GM12878 (cell line): ENCODE data around the gene WDR77. TPM values are rescaled to one million over a fixed set of nuclear protein-coding genes. Genes with fewer than 3 reads are reported as not detected.

ENCODE experiments used
- ATAC-seq: fragments of 200-7000 bp; cut with Tn5 transposase; 3 replicates; pipeline ENCODE4 v1.9.1; 2020; ENCODE audit warnings: mild to moderate bottlenecking, moderate library complexity
- BruUV-seq: library from RNA; stranded (reverse); fragments of 400-500 nt; replicated peaks from 2 replicates; lab custom pipeline; 2021; lab: Mats Ljungman, UMichigan
- CTCF ChIA-PET: fragments of 300-600 bp; sonication (Branson Sonifier 250); formaldehyde crosslinking; extraction: SDS; loops from one replicate; lab custom pipeline; 2021; ENCODE audit warnings: inconsistent platforms; lab: Yijun Ruan, JAX
- POLR2A ChIA-PET: fragments of 350-600 bp; formaldehyde crosslinking; extraction: SDS; loops from one replicate; lab custom pipeline; 2021; ENCODE audit warnings: inconsistent platforms; lab: Charles Lee
- RAD21 ChIA-PET: fragments of 300-600 bp; sonication (Branson Sonifier 250); formaldehyde crosslinking; loops from one replicate; lab custom pipeline; 2023; ENCODE audit warnings: antibody characterized with exemption; ENCODE audit not compliant: unreplicated experiment; lab: Charles Lee
- SMC1A ChIA-PET: fragments of 300-600 bp; sonication (Branson Sonifier 250); formaldehyde crosslinking; loops from one replicate; lab custom pipeline; 2023; ENCODE audit not compliant: unreplicated experiment, uncharacterized antibody; lab: Charles Lee
- DNase-seq: peaks from one replicate; pipeline ENCODE4 v3.0.0-alpha.2; 2011; ENCODE audit warnings: low read depth, low spot score
- FAIRE-seq: peaks from 3 replicates; lab custom pipeline; 2011; peaks lifted over from hg19 to GRCh38; lab: Jason Lieb, UNC
- H2AFZ ChIP-seq: 2 replicates; pipeline ENCODE4 v1.6.0; 2011; ENCODE audit warnings: low read depth, low read length, control low read depth; ENCODE audit not compliant: control insufficient read depth
- H3K27ac ChIP-seq: 2 replicates; pipeline ENCODE4 v1.5.1; 2011; ENCODE audit warnings: control low read depth; ENCODE audit not compliant: control insufficient read depth, insufficient read depth
- H3K27me3 ChIP-seq, 2 experiments: replicated peaks in 1 of 2; 2 replicates each; pipeline versions ENCODE4 v1.6.0 to v1.6.1; 2011; ENCODE audit warnings: low read length in 1 of 2; ENCODE audit not compliant: control insufficient read depth in 2 of 2, insufficient read depth in 2 of 2
- H3K36me3 ChIP-seq, 2 experiments: 2 replicates each; pipeline ENCODE4 v1.5.1; 2011; ENCODE audit warnings: low read length in 1 of 2; ENCODE audit not compliant: control insufficient read depth in 2 of 2, insufficient read depth in 2 of 2
- H3K4me1 ChIP-seq: 2 replicates; pipeline ENCODE4 v1.6.1; 2011; ENCODE audit warnings: mild to moderate bottlenecking, low read length, moderate library complexity, mixed read lengths; ENCODE audit not compliant: control insufficient read depth, insufficient read depth
- H3K4me2 ChIP-seq: 2 replicates; pipeline ENCODE4 v1.6.0; 2011; ENCODE audit warnings: control low read depth; ENCODE audit not compliant: control insufficient read depth, insufficient read depth
- H3K4me3 ChIP-seq: fragments of 200-600 bp; sonication (generic); 2 replicates; pipeline ENCODE4 v1.5.1; 2016
- H3K79me2 ChIP-seq: 2 replicates; pipeline ENCODE4 v1.6.0; 2011; ENCODE audit warnings: low read length; ENCODE audit not compliant: control insufficient read depth, insufficient read depth
- H3K9ac ChIP-seq: 2 replicates; pipeline ENCODE4 v1.8.0; 2011; ENCODE audit warnings: low read length, control low read depth, mixed read lengths; ENCODE audit not compliant: control insufficient read depth, insufficient read depth
- H3K9me3 ChIP-seq: replicated peaks from 3 replicates; pipeline ENCODE4 v1.5.1; 2011; ENCODE audit warnings: mild to moderate bottlenecking, low read length; ENCODE audit not compliant: control insufficient read depth, insufficient read depth
- H4K20me1 ChIP-seq: 2 replicates; pipeline ENCODE4 v1.6.0; 2011; ENCODE audit not compliant: control insufficient read depth, insufficient read depth
- ASH2L ChIP-seq: fragments of 300-600, 200-600 bp; sonication (generic); IDR thresholded peaks from 2 replicates; pipeline ENCODE4 v1.6.1; 2017; ENCODE audit warnings: low read depth, mild to moderate bottlenecking, borderline replicate concordance
- BCL3 ChIP-seq: IDR thresholded peaks from 2 replicates; pipeline ENCODE4 v1.6.1; 2011; ENCODE audit warnings: borderline replicate concordance, low read depth, mild to moderate bottlenecking, moderate library complexity, low read length; ENCODE audit not compliant: insufficient read depth, poor library complexity, severe bottlenecking
- CBFB ChIP-seq: IDR thresholded peaks from 2 replicates; pipeline ENCODE4 v1.6.1; 2016; ENCODE audit warnings: antibody characterized with exemption, low read depth
- CHD4 ChIP-seq: fragments of 200-600 bp; sonication (generic); IDR thresholded peaks from 2 replicates; pipeline ENCODE4 v1.6.1; 2016; ENCODE audit warnings: mild to moderate bottlenecking
- CREM ChIP-seq: IDR thresholded peaks from 2 replicates; pipeline ENCODE4 v1.6.1; 2014; ENCODE audit warnings: antibody characterized with exemption, low read depth
- E4F1 ChIP-seq: fragments of 450-650 bp; IDR thresholded peaks from 2 replicates; pipeline ENCODE4 v1.6.1; 2018; ENCODE audit warnings: borderline replicate concordance, mild to moderate bottlenecking; ENCODE audit not compliant: partially characterized antibody
- ESRRA ChIP-seq: IDR thresholded peaks from 2 replicates; pipeline ENCODE4 v1.6.1; 2012; ENCODE audit warnings: mild to moderate bottlenecking, low read length, improper control_type of control experiment
- EZH2 ChIP-seq: IDR thresholded peaks from 2 replicates; pipeline ENCODE4 v1.6.1; 2012; ENCODE audit warnings: low read depth, mild to moderate bottlenecking, control low read depth, inconsistent platforms, low read length, borderline replicate concordance; ENCODE audit not compliant: control insufficient read depth
- GABPA ChIP-seq: IDR thresholded peaks from 2 replicates; pipeline ENCODE4 v1.6.1; 2014; ENCODE audit warnings: antibody characterized with exemption, low read depth, mild to moderate bottlenecking, inconsistent platforms
- HSF1 ChIP-seq: fragments of 150-350 bp; IDR thresholded peaks from 2 replicates; pipeline ENCODE4 v1.6.1; 2014; ENCODE audit warnings: mild to moderate bottlenecking, low read depth, low read length
- MTA2 ChIP-seq: fragments of 450-650 bp; IDR thresholded peaks from 2 replicates; pipeline ENCODE4 v1.6.1; 2016; ENCODE audit warnings: low read depth, mild to moderate bottlenecking, moderate library complexity
- NR2F1 ChIP-seq: fragments of 450-650 bp; conservative IDR thresholded peaks from 2 replicates; pipeline ENCODE4 v1.6.1; 2017; ENCODE audit warnings: mild to moderate bottlenecking
- RELA ChIP-seq: fragments of 450-650 bp; IDR thresholded peaks from 2 replicates; pipeline ENCODE4 v1.8.0; 2014; ENCODE audit warnings: borderline replicate concordance; ENCODE audit not compliant: partially characterized antibody
- TCF12 ChIP-seq: IDR thresholded peaks from 2 replicates; pipeline ENCODE4 v1.6.1; 2011; ENCODE audit warnings: low read depth, mild to moderate bottlenecking, low read length
- USF2 ChIP-seq: IDR thresholded peaks from 2 replicates; pipeline ENCODE4 v1.6.1; 2011; ENCODE audit warnings: low read depth, low read length, improper control_type of control experiment, borderline replicate concordance
- ZNF217 ChIP-seq: fragments of 450-650 bp; IDR thresholded peaks from 2 replicates; pipeline ENCODE4 v1.6.1; 2017; ENCODE audit warnings: antibody characterized with exemption, mild to moderate bottlenecking
- whole genome bisulfite sequencing: methylation state at CpG from one replicate; pipeline ENCODE4 v1.1.6; 2016; ENCODE audit warnings: low lambda C conversion rate; ENCODE audit not compliant: insufficient replicate concordance, insufficient coverage; ENCODE audit errors: missing lambda C conversion rate; 5-methylcytosine and 5-hydroxymethylcytosine counted together
- in situ Hi-C: fragments of 300-500 bp; cut with MboI; formaldehyde crosslinking; loops from 9 replicates; pipeline ENCODE4 v1.14.3; 2018; ENCODE audit warnings: mixed read lengths
- intact Hi-C: fragments of 100-400 bp; cut with micrococcal nuclease; formaldehyde crosslinking; loops from one replicate; pipeline ENCODE4 v1.14.2; 2022; ENCODE audit not compliant: unreplicated experiment
- polyA plus RNA-seq, 11 experiments: library from polyadenylated mRNA; depleted of rRNA in 4 of 11; unstranded in 6 of 11; stranded (reverse) in 5 of 11; fragments of >200 nt; fragmentation: Nextera tagmentation in 4 of 11; fragmentation: Illumina TruSeq in 1 of 11; extraction: Ambion mirVana in 4 of 11; extraction: Trizol in 1 of 11; gene quantifications; 1 replicate in 1 of 11; 2 replicates in 10 of 11; pipeline versions ENCODE4 v1.2.1 to v1.2.3, GENCODE V29; 2011 to 2016; ENCODE audit warnings: inconsistent platforms in 2 of 11, missing spikeins in 2 of 11, low read depth in 1 of 11
- total RNA-seq, 4 experiments: library from RNA; depleted of rRNA in 3 of 4; stranded (reverse); fragments of >200 nt in 3 of 4; fragmentation: Illumina TruSeq in 1 of 4; extraction: Trizol in 1 of 4; gene quantifications; 2 replicates each; pipeline versions ENCODE4 v1.2.1 to v1.2.3, GENCODE V29; 2013 to 2021

The WDR77 gene
- total and polyA plus RNA-seq, 10 of the 15 experiments (the other 5 are each of a cell fraction or from before 2014, with no cell fraction given): 12.7 to 167 (median 67.1) TPM

- TF ChIP-seq HSF1 (no peak), NR2F1 (no peak), ESRRA (no peak), ASH2L (no peak), EZH2 (no peak)
These were observed 38.1 kb upstream of the WDR77 start (continued) for GRCh38 chr1:111487133-111487532.

GRCh38 chr1:111486431-111486830, 37.4 kb upstream of the WDR77 start:
- Histone ChIP-seq H3K9me3 (no peaks in the 10 kb centered on the region), H4K20me1 (no peaks in the 10 kb centered on the region), H3K36me3 (no peaks in the 10 kb centered on the region), H3K79me2 (no peaks in the 10 kb centered on the region), H3K9ac (no peak overlapping the region), H2AFZ (no peak overlapping the region), H3K4me3 (no peak overlapping the region), H3K27me3 (no peaks in the 10 kb centered on the region), H3K27ac (no peak overlapping the region), H3K4me1 (no peaks in the 10 kb centered on the region), H3K4me2 (no peak overlapping the region)
- intact Hi-C loops (no loop called here), in situ Hi-C loops (loop anchor here (25.0 kb wide), 1 partner anchor 876 kb away; no protein-coding TSS in a partner anchor)
- DNase-seq: no peak
- SMC1A ChIA-PET: interaction anchor here (0.6 to 12.1 kb wide), 6 partner anchors 10 to 464 kb away, joined by 3 to 128 read pairs (median 8); no protein-coding TSS in a partner anchor
- ATAC-seq: no peak
- RAD21 ChIA-PET: no interaction called here
- TF ChIP-seq TCF12 (no peak), CBFB (no peak), E4F1 (no peak), CHD4 (no peak), BCL3 (no peak), USF2 (no peak), MTA2 (no peak), ZNF217 (no peak), CREM (no peak), RELA (no peak), GABPA (no peak)
- CTCF ChIA-PET: interaction anchor here (1.3 to 1.8 kb wide), 4 partner anchors 17 to 280 kb away, joined by 3 to 6 read pairs (median 3); partner anchors contain the start of genes ADORA3 and TMIGD3
- FAIRE-seq: no peak
- WGBS: 80% methylated on average over 7 of the region's 7 CpGs
- POLR2A ChIA-PET: interaction anchor here (0.6 to 1.0 kb wide), 3 partner anchors 13 to 1586 kb away, joined by 3 to 4 read pairs (median 3); no protein-coding TSS in a partner anchor
- BruUV-seq: no TSS peak
